AG10803 (cell line): Measurements from ENCODE around the gene SLC48A1.

Experiments
- DNase-seq: peaks from one replicate; pipeline ENCODE4 v3.0.0; 2010; ENCODE audit warnings: low read depth
- H3K4me3 ChIP-seq: 2 replicates; pipeline ENCODE4 v1.5.1; 2011; ENCODE audit warnings: mild to moderate bottlenecking, low read length, control low read depth
- TF ChIP-seq, protein P1 (sequence below): conservative IDR thresholded peaks from 2 replicates; pipeline ENCODE4 v1.5.1; 2011; ENCODE audit warnings: mild to moderate bottlenecking, low read length, control low read depth, inconsistent platforms

The SLC48A1 gene

DNA sequence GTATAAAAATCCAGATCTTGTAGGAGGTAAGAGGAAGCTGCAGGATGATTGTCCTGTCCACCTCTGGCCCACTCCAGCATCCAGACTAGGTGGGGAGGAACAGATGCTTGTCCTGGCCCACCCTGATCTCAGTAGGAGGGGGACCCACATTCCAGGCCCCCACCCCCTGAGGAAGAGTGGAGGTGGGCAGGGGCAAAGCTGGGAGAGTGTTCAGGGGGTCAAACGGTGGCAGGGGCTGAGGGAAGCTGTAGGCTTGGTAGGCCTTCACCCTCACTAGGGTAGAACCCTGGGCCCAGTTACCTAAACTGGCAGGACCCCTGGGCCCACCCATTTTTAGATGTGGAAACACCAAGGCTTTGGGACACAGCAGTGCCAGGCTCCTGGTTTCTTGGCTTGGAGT is 4.1 kb downstream of the SLC48A1 start:
- TF ChIP-seq, protein P1, sequence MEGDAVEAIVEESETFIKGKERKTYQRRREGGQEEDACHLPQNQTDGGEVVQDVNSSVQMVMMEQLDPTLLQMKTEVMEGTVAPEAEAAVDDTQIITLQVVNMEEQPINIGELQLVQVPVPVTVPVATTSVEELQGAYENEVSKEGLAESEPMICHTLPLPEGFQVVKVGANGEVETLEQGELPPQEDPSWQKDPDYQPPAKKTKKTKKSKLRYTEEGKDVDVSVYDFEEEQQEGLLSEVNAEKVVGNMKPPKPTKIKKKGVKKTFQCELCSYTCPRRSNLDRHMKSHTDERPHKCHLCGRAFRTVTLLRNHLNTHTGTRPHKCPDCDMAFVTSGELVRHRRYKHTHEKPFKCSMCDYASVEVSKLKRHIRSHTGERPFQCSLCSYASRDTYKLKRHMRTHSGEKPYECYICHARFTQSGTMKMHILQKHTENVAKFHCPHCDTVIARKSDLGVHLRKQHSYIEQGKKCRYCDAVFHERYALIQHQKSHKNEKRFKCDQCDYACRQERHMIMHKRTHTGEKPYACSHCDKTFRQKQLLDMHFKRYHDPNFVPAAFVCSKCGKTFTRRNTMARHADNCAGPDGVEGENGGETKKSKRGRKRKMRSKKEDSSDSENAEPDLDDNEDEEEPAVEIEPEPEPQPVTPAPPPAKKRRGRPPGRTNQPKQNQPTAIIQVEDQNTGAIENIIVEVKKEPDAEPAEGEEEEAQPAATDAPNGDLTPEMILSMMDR = no peak
- H3K4me3 ChIP-seq = no peak overlapping the region

DNA sequence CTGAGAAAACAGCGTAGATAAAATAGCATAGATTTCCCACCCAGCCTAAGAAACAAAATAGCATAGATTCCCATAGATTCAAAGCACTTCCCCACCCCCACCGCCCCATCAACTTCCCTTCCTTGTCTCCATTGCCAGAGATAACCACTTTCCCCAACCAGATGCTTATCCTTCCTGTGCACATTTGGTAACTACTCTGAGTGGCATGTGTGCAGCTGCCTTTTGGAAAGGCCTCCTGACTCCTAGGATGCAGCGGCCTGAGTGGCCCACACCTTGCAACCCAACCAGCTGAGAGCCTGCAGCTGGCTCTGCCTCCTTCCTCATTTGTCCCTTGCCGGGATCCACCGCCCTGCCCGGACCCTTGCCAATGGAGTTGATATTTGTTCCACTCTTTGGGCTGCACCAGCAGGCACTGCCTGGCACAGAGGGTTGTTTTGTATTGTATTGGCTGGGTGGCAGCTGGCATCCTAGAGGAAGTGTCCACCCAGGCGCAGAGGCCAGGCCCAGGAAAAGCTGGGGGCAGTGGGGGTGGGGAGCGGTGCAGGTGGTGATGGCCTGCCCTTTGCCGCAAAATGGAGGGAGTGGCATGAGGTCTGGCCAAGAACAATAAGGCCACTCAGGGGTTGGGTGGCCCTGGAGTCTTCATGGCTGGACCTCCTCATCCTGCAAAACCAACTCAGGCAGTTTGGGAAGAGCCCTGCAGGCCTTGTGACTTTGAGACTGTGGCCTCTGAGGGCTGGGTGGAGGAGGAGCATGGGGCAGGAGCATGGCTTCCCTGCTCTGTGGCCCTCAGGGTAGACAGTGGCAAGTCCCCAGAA is 4.9 kb downstream of the SLC48A1 start:
- peak; percentile 39 for DNase-seq
- TF ChIP-seq, protein P1 = no peak
- no peak overlapping the region for H3K4me3 ChIP-seq

More for the DNA sequence above, 4.1 kb downstream of the SLC48A1 start:
- DNase-seq = no peak

DNA sequence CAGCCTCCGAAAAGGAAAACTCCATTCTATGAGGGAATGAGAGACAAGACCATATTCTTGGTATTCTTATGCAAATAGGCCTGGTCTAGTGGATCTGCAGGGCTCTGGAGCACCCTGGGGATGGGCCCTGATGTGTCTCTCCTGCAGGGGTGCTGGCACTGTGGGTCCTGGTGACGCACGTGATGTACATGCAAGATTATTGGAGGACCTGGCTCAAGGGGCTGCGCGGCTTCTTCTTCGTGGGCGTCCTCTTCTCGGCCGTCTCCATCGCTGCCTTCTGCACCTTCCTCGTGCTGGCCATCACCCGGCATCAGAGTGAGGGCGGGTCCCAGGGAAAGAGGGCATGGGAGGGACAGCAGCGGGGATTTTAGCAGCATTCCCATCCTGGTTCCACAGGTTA is 5.8 kb downstream of the SLC48A1 start:
- DNase-seq = no peak
- TF ChIP-seq, protein P1 = no peak
- H3K4me3 ChIP-seq = no peak overlapping the region

DNA sequence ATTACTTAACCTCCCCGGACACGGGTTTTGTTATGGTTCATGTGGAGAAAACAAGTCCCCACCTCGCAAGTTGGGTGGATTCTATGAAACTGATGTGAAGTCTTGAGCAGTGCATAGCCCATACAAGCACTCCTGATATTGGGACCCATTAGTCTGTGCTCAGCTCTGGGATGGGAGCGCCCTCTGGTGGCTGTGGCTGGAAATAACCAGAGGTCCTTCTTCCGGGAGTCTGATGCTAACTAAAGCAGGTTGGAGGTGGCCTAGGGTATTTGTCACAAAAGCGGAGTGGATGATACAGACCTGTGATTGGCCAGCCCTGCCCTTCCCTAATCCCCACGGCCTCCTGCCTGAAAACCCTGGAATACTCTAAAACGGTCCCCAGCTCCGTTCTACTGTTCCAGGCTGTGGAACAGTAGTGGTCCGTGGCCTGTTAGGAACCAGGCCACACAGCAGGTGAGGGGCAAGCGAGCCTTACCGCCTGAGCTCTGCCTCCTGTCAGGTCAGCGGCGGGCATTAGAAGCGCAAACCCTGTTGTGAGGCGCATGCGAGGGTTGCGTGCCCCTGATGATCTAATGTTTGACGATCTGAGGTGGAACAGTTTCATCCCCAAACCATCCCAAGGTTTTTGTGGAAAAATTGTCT is 6.4 kb downstream of the SLC48A1 start:
- no peak overlapping the region for H3K4me3 ChIP-seq
- TF ChIP-seq, protein P1 = peak; percentile 97
- DNase-seq = peak; percentile 81

DNA sequence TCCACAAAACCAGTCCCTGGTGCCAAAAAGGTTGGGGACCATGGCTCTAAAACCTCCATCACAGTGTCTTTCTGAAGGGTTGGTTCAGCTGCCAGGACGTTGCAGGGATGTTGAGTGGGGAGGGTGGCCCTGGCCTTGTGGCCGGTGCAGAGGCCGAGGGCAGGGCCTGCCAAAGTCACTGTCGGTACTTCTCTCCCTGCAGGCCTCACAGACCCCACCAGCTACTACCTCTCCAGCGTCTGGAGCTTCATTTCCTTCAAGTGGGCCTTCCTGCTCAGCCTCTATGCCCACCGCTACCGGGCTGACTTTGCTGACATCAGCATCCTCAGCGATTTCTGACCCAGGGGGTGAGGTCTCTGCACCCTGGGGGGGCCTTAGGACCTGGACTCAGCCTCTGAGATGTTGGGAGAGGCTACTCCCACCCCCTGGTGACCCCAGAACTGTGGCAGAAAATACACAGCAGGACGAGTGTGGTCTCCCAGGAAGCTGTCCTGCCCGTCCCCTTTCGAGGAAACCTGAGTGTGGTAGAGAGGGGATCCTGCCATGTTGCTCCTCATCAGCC is 7.0 kb downstream of the SLC48A1 start:
- TF ChIP-seq, protein P1 = no peak
- H3K4me3 ChIP-seq = no peak overlapping the region
- DNase-seq = no peak

DNA sequence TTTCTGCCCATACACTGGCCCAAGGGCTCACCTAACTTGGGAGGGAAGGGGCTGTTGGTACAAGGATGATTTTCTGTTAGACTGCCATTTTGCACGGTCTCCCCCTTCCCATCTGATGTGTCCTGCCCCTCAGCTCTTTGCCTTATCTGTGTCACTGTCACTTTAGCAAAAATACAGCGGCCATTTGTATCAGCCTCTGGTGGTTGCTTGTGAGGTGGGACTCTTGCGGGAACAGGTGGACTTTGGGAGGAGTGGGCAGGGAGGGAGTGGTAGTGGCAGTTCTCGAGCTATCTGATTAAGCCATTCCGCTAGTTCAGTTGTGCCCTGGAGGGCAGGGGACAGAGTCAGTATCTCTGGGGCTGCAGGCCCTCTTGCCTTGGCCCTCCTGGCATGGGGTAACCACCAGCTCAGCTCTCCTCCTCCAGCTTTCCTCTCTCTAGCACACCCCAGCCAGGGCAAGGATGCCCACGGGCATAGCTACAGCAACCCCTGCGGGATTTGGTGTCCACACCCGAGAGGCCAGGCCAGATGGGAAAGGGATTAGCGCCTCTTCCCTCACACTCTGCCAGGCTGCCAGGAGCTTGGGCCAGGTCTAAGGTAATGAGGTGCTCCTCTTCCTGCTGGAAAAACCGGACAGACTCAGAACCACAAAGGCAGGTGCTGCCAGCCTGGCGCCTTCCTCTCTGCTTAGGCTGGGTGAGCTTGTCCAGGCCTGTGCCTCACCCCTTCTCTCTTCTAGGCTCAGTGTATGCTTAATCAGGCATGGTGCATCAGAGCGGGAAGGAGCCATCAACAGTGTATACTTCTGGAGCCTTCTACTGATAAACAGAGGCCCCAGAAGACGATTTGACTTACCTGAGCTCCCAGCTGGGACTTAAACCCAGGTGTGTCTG is 8.7 kb downstream of the SLC48A1 start:
- no peak for DNase-seq
- TF ChIP-seq, protein P1 = no peak

More for the DNA sequence above, 8.7 kb downstream of the SLC48A1 start:
- no peak overlapping the region for H3K4me3 ChIP-seq
